Tibial nerve (tissue), 3 donors: Measurements from ENCODE around the gene SART3.

Experiments
- POLR2A ChIP-seq, 2 donors: fragments of 450-650 bp; IDR thresholded peaks; one replicate each; pipeline ENCODE4 v1.6.1; 2017; ENCODE audit warnings: antibody characterized with exemption in 2 of 2, mild to moderate bottlenecking in 2 of 2, moderate library complexity in 2 of 2
- TF ChIP-seq, protein P1 (sequence below), 5 experiments: fragments of 200-600 bp in 3 of 5; fragments of 450-650 bp in 2 of 5; sonication (generic) in 3 of 5; IDR thresholded peaks; one replicate each; pipeline ENCODE4 v1.5.1; 2016 to 2019; ENCODE audit warnings: antibody characterized with exemption in 5 of 5, mild to moderate bottlenecking in 3 of 5, moderate library complexity in 2 of 5

DNA sequence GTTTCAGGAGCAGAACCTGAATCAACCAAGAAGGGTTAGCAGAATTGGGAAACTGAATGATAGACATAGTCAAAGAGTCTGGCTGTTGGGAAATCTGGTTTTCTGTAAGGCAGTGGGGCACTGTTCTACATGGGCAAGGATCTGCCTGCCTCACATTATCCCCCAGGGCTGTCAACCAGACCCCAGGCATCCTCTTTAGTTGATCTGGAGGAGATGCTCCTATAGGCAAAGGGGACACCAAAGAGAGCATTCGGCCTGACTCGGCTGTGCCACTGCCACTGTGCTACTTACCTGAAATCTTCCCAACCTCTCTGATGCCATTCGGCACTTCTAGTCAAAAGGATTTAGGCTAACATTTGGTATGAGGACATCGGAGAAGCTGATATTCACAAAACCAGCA lies 5.5 kb upstream of the SART3 start:
- TF ChIP-seq, protein P1, sequence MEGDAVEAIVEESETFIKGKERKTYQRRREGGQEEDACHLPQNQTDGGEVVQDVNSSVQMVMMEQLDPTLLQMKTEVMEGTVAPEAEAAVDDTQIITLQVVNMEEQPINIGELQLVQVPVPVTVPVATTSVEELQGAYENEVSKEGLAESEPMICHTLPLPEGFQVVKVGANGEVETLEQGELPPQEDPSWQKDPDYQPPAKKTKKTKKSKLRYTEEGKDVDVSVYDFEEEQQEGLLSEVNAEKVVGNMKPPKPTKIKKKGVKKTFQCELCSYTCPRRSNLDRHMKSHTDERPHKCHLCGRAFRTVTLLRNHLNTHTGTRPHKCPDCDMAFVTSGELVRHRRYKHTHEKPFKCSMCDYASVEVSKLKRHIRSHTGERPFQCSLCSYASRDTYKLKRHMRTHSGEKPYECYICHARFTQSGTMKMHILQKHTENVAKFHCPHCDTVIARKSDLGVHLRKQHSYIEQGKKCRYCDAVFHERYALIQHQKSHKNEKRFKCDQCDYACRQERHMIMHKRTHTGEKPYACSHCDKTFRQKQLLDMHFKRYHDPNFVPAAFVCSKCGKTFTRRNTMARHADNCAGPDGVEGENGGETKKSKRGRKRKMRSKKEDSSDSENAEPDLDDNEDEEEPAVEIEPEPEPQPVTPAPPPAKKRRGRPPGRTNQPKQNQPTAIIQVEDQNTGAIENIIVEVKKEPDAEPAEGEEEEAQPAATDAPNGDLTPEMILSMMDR (IDR thresholded peaks at IDR 0.05): no peak
- no peak for TF ChIP-seq POLR2A (IDR thresholded peaks at IDR 0.05)
